Upper lobe of left lung (tissue), 4 donors: Measurements from ENCODE around the gene PRIMPOL.

Source experiments
- CTCF ChIP-seq, 6 experiments: fragments of 450-650 bp in 4 of 6; fragments of 200-600 bp in 2 of 6; sonication (generic) in 2 of 6; IDR thresholded peaks; one replicate each; pipeline ENCODE4 v1.5.1; 2016 to 2019; ENCODE audit warnings: antibody characterized with exemption in 6 of 6
- EP300 ChIP-seq, 4 donors: sonication (generic); formaldehyde crosslinking; IDR thresholded peaks; one replicate each; pipeline ENCODE4 v1.5.1; 2017; ENCODE audit warnings: antibody characterized with exemption in 4 of 4, control low read depth in 2 of 4
- POLR2A ChIP-seq, 4 donors: fragments of 450-650 bp; IDR thresholded peaks; one replicate each; pipeline ENCODE4 v1.5.1; 2016 to 2017; ENCODE audit warnings: antibody characterized with exemption in 4 of 4, mild to moderate bottlenecking in 2 of 4
- POLR2AphosphoS5 ChIP-seq, 2 donors: sonication (generic); formaldehyde crosslinking; IDR thresholded peaks; one replicate each; pipeline ENCODE4 v1.5.1; 2017; ENCODE audit warnings: antibody characterized with exemption in 2 of 2

DNA sequence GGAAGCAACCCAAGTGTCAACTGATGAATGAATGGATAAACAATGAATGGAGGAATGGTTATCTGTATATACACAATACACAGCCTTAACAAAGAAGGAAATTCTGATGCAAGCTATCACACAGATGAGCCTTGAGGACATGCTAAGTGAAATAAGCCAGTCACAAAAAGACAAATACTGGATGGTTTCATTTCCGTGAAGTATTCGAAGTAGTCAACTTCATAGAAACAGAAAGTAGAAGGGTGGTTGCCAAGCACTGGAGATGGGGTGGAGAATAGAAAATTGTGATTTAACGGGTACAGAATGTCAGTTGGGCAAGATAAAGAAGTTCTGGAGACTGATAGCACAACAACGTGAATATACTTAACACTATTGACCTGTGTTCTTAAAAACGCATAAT, 56.2 kb downstream of the PRIMPOL start:
- no peak for TF ChIP-seq CTCF (IDR thresholded peaks at IDR 0.05)
- no peak for TF ChIP-seq POLR2A (IDR thresholded peaks at IDR 0.05)
- TF ChIP-seq POLR2AphosphoS5 (IDR thresholded peaks at IDR 0.05): no peak
- no peak for TF ChIP-seq EP300 (IDR thresholded peaks at IDR 0.05)
